HG03060 (cell line): ENCODE measurements around the gene ALDH1L1.

Experiments
- ATAC-seq: cut with Tn5 transposase; IDR thresholded peaks from one replicate; pipeline ENCODE4 v1.9.1; 2021; ENCODE audit warnings: low read depth, moderate number of reproducible peaks; ENCODE audit not compliant: unreplicated experiment

The ALDH1L1 gene

DNA sequence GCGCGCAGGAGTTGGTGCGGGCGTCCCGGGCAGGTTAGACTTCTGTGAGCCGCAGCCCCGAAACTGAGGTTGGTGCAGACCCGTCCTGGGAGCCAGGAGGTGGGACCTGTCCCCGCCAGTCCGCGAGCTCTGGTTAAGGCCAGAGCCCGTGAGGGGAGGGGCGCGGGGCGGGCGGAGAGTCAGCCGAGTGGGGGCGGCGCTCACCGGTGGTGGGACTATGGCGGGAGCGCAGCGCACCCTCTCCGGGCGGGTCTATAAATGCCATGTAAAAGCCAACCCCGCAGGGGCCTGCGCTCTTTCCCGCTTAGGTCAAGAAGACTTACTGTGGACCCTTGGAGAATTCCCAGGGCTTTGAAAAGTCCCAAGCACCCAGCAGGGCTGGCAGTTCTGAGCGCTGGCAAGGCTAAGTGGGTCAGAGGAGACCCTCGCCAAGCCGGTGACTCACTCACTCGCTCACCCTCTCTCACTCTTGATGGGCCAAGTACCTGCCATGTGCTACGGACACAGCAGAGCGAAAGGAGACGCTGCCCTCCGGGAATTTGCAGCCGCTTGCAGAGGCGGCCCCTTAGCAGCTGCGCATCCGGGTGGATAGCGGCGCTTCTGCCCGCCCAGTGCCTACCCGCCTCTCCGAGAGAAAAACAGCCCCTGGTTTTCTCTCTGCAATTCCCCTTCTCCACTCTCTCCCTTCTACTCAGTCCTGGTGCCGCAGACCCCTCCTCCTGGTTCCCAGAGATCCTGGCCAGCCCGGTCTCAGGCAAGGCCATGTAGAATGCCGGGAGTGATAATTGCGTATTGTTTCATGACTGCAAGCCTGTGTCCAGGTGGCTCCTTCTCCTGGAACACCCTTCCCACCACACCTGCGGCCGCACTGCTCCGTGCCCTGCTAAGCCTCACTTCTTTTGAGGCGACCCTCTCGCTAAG, at the start of gene ALDH1L1:
Gene ALDH1L1 (minus strand): TSS at position 110 of the 921 bp plus-strand sequence. CDS start 19,607 bp downstream, outside the sequence.
- no peak for ATAC-seq

GRCh38 chr3:126226374-126226773, 46.0 kb upstream of the ALDH1L1 start:
- ATAC-seq: no peak

GRCh38 chr3:126216416-126216815, 36.0 kb upstream of the ALDH1L1 start:
- ATAC-seq: no peak

DNA sequence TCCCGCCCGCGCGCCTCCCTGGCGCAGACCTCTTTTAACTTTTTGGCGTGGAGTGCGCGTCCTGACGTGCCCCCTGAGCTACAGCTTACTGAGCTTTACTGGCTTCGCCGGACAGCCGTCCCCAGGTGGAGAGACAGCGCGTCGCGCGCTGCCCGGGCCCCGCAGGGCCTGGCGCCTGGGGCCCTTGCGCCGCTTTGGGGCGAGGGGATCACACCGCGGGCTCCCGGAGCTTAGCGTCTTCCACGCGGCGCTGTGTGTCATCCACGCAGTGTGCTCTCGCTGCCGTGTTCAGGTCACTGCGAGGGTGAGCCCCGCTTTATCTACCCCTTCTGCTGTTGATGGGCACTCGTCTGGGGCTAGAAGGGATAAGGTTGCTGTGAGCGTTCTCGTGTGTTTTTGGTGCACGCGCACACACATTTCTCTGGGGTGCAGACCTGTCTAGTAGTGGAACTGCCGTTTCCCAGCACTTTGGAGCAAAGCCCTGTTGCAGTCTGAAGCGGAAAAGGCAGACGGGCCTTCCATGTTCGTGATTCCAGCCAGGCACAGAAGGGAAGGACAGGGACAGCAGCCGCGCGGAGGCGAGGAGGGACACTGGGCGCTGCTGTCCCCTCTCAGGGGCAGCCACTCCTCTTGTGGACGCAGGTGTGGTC, 33.1 kb upstream of the ALDH1L1 start:
- ATAC-seq: no peak

DNA sequence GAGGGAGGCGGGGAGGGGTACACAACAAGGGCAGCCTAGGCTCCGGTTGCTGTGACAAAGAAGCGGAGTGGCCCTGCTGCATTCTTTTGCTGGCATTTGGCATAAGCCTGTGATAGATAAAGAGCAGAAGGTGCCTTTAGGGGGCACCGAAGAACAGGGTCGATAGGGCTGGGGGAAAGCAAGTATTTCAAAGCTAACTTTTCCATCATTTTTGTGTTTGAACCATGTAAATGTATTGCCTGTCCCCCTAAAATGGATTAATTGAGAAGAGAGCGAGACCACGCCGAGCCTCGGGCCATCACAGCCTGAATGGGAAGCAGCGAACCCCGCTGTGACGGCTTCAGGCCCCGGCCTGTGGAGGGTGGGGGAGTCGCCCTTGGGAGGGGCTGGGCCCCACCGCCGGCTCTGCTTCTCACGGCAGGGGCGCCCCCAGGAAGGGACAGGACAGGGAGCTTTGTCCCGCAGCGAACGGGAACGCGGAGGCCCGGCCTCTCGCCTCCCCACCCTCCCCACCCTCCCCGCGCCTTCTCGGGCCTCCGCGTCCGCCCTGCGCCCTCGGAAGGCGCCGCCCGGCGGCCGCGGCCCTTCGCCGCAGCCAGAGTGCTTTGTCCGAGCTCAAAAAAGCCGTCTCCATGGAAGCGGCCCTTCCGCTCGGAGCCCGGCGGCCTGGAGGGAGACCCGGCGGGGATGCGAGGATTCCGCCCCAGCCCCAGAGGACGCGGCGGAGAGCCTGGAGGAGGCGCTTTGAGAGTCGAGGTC, 32.4 kb upstream of the ALDH1L1 start:
- no peak for ATAC-seq

GRCh38 chr3:126212250-126212619, 31.8 kb upstream of the ALDH1L1 start:
- no peak for ATAC-seq

GRCh38 chr3:126211569-126211968, 31.2 kb upstream of the ALDH1L1 start:
- ATAC-seq: no peak

DNA sequence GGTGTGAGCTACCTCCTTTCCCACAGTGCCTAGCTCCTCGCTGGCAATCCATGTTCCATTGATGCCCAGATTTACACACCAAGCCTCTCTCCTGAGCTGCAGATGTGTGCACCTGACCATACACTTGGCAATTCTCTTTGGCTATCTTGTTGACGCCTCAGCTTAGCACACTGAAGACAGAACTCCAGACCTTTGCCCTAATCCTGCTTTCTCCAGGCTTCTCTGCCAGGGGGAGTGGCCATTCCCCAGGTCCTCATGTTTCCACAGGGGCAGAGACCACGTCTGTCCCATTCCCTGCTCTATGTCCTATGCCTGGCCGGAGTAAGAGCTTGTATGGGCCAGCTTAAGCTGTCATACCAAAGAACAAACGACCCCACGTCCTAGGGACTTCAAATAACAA, 30.2 kb upstream of the ALDH1L1 start:
- no peak for ATAC-seq

DNA sequence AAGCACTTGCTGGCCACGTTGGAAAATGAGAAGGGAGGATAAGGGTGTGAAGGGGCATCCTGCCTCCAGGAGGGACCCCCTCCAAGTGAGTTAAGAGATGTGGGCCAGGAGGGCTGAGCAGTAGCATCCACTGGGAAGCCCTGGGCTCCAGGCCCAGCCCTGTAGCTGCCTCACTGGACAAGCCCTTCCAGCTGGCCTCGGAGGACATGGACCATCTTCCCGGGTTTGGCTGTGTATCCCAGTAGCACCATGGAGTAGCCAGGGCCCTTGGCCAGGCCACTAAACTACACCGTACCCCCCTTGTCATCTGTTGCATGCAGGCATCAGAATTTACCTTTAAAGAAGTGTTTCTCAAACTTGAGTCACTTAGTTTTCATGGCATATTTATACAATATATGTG, 29.4 kb upstream of the ALDH1L1 start:
- no peak for ATAC-seq

- no peak for ATAC-seq
Measured at GRCh38 chr3:126208606-126209256, 28.3 kb upstream of the ALDH1L1 start.

DNA sequence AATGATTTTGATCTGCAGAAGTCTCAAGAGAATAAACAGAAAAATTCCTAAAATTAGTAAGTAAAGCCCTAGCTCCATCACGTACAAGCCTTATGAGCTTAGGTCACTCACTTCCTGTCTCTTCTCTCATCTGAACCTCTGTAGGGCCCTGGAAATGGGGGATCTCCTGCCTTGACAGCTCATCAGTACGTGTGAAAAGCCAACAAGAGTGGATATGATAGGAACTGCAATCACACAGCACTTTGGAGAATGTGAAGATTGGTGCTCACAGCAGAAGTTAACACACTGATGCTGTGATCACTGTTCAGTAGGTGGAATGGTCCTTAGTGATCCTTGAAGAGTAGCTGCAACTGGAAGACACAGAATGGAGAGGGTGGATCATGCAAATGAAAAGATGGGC, 27.8 kb upstream of the ALDH1L1 start:
- no peak for ATAC-seq

DNA sequence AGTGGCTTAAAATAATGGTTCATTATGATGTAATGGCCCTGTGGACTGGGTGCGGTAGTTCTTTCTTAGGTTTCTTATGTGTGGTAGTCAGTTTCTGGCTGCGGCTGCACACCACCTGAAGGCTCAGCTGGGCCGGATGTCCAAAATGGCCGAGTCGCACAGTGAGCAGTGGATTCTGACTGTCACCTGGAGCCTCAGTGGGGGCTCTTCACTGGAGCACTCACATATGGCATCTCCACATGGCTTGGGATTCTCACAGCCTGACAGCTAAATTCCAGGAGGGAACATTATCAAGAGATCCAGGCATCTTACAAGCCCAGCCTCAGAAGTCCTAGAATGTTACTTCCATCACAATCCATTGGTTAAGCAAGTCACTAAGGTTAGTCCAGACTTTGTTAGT, 26.8 kb upstream of the ALDH1L1 start:
- ATAC-seq: no peak

- no peak for ATAC-seq
Measured at GRCh38 chr3:126205717-126206655, 25.6 kb upstream of the ALDH1L1 start.

DNA sequence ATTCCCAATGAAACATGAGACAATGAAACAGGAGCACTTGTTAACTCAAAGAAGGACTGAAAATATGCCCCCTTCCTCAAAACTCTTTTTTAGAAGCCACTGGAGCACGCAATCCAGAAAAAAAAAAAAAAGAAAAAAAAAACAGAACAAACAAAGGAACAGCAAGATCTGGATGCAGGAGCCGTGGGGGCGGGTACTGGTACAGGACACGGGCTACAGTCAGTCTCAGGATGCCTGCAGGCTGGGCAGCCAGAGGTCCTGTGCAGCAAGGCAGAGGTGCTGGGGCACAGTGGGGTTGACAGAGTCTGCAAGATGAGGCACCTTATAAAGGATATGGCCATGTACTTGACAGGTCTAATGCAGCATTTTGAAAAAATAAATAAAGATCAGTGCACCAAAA, 22.3 kb upstream of the ALDH1L1 start:
- ATAC-seq: no peak

GRCh38 chr3:126202276-126202675, 21.9 kb upstream of the ALDH1L1 start:
- ATAC-seq: no peak

- ATAC-seq: no peak
Measured at GRCh38 chr3:126201168-126201567, 20.8 kb upstream of the ALDH1L1 start.

DNA sequence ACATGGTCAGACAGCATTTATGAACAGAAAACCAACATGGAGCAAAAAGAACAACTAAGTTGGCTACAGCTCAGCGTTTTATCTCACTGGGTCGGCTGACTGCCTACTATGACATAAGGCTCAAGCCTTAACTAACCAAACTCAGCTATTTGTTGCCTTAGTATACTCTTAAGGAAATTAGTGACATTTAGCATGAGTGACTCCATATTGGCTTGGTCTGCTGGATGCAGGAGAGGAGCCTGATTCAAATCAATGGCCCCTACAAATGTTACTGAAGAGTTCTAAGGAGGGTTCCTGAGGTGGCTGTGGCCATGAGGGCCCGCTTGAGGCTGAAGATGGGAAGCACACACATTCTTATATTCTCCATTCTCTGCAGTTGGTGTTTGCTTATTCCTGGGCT, 20.1 kb upstream of the ALDH1L1 start:
- ATAC-seq: no peak

DNA sequence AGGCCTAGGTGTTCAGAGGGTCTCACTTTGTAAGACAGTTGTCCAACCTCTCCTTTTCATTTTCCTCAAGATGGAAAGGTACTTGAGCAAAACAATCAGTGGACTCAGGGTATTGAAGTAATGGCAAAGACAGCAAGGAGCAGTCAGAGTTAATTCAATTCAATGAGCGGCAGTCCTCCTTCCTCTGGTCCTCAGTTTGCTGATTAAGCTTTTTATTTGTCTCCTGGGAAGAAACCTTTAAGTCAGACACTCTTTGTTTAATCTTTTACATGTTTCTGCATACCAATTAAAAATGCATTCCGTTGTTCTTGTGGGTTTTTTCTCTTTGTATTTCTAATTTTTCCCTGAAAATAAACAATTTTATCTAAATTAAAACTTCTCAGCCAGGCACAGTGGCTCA, 18.9 kb upstream of the ALDH1L1 start:
- no peak for ATAC-seq

DNA sequence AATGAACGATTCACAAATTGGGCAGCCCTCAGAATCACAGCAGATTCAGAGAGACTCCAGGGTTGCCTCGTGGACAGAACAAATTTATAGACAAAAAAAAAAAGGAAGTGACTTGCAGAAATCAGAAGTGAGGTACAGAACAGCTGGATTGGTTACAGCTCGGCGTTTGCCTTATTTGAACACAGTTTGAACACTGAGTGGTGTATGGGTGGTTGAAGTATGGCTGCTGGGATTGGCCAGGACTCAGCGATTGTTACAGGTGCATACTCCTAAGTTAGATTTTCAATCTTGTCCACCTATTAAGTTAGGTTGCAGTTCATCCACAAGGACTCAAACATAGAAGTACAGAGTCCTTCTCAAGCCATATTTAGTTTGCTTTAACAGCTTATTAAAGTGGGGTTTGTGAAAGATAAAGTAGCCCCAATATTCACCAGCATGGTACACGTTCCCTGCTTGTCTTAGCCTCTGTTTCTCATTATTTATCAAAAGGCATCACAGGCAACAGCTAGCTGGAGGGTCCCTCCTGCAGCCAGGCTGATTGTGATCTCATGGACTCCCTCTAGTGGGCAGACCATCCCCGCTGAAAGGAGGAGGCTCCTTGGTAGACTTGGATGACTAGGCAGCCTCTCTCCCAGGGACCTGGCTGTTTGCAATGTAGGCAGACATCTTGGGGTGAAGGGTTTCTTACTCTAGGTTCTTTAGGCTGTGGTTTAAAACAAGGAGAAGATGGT, 17.6 kb upstream of the ALDH1L1 start:
- no peak for ATAC-seq
